Measurements from ENCODE around the gene GRB10. TPM values are rescaled to one million over a fixed set of nuclear protein-coding genes. Genes with fewer than 3 reads are reported as not detected.

GRB10 gene
- total and polyA plus RNA-seq, 4 donors: 10.7 to 53.1 (median 17.5) TPM

DNA sequence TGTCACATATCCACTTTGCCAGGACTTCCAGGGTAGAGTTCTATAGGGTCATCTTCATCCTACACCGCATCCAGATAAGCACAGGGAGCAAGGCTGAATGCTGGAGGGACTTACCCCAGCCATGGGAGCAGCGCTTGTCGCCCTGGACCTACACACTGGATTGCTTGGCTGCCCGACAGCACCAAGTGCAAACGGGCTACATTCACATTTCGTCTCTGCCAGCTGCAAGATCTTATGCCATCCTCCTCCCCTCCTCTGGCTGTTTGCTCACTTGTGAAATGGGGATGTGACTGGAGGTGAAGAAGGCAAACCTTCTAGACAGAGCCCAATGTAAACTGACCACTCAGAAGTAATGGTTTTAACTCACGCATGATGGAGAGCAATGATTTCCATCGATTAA lies 218.5 kb downstream of the GRB10 start:
- Histone ChIP-seq H3K9me3 (ENCODE audit: control insufficient read depth in 4 of 4, low read length in 3 of 4) (no peaks in the 10 kb centered on the region), H3K9ac (ENCODE audit: low read depth in 1 of 2, low read length in 2 of 2) (peak overlapping the region in 1 of 2 donors; percentile 1), H3K4me1 (ENCODE audit: control insufficient read depth in 4 of 4, insufficient read depth in 4 of 4, low read length in 3 of 4) (peaks cover 15 to 58% (median 45%) of the 10 kb centered on the region in 4 donors), H3K36me3 (ENCODE audit: control insufficient read depth in 4 of 4, insufficient read depth in 3 of 4, low read depth in 1 of 4, low read length in 3 of 4) (no peaks in the 10 kb centered on the region), H3K27me3 (ENCODE audit: control insufficient read depth in 4 of 4, insufficient read depth in 4 of 4, low read length in 3 of 4) (no peaks in the 10 kb centered on the region), H3K27ac (ENCODE audit: low read depth in 1 of 2, low read length in 2 of 2) (peak overlapping the region; percentile 72 to 83), H3K4me3 (ENCODE audit: low read depth in 1 of 3, low read length in 3 of 3) (peak overlapping the region; percentile 21 to 62 (median 31))
- TF ChIP-seq GABPA (IDR thresholded peaks at IDR 0.05 in 1 of 2, conservative IDR thresholded peaks at IDR 0.05 in 1 of 2) (no peak), RXRA (IDR thresholded peaks at IDR 0.05) (peak; percentile 17 to 61), JUND (IDR thresholded peaks at IDR 0.05) (peak in 1 of 2 donors; percentile 8), FOXA1 (IDR thresholded peaks at IDR 0.05) (no peak), HNF4A (conservative IDR thresholded peaks at IDR 0.05) (peak; percentile 50 to 71)
- DNase-seq (ENCODE audit: low spot score): no peak
- WGBS: 37% methylated on average over 8 of the region's 8 CpGs

GRCh38 chr7:50562136-50562535 lies 220.6 kb downstream of the GRB10 start:
- Histone ChIP-seq H3K9me3 (ENCODE audit: control insufficient read depth in 4 of 4, low read length in 3 of 4) (no peaks in the 10 kb centered on the region), H3K27me3 (ENCODE audit: control insufficient read depth in 4 of 4, insufficient read depth in 4 of 4, low read length in 3 of 4) (no peaks in the 10 kb centered on the region), H3K36me3 (ENCODE audit: control insufficient read depth in 4 of 4, insufficient read depth in 3 of 4, low read depth in 1 of 4, low read length in 3 of 4) (no peaks in the 10 kb centered on the region), H3K4me1 (ENCODE audit: control insufficient read depth in 4 of 4, insufficient read depth in 4 of 4, low read length in 3 of 4) (peaks cover 14 to 58% (median 45%) of the 10 kb centered on the region in 4 donors), H3K9ac (ENCODE audit: low read depth in 1 of 2, low read length in 2 of 2) (no peak overlapping the region), H3K27ac (ENCODE audit: low read depth in 1 of 2, low read length in 2 of 2) (no peak overlapping the region), H3K4me3 (ENCODE audit: low read depth in 1 of 3, low read length in 3 of 3) (no peak overlapping the region)
- 87% methylated on average over 5 of the region's 5 CpGs for WGBS
- TF ChIP-seq, protein P1, sequence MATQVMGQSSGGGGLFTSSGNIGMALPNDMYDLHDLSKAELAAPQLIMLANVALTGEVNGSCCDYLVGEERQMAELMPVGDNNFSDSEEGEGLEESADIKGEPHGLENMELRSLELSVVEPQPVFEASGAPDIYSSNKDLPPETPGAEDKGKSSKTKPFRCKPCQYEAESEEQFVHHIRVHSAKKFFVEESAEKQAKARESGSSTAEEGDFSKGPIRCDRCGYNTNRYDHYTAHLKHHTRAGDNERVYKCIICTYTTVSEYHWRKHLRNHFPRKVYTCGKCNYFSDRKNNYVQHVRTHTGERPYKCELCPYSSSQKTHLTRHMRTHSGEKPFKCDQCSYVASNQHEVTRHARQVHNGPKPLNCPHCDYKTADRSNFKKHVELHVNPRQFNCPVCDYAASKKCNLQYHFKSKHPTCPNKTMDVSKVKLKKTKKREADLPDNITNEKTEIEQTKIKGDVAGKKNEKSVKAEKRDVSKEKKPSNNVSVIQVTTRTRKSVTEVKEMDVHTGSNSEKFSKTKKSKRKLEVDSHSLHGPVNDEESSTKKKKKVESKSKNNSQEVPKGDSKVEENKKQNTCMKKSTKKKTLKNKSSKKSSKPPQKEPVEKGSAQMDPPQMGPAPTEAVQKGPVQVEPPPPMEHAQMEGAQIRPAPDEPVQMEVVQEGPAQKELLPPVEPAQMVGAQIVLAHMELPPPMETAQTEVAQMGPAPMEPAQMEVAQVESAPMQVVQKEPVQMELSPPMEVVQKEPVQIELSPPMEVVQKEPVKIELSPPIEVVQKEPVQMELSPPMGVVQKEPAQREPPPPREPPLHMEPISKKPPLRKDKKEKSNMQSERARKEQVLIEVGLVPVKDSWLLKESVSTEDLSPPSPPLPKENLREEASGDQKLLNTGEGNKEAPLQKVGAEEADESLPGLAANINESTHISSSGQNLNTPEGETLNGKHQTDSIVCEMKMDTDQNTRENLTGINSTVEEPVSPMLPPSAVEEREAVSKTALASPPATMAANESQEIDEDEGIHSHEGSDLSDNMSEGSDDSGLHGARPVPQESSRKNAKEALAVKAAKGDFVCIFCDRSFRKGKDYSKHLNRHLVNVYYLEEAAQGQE (IDR thresholded peaks at IDR 0.05): no peak
- TF ChIP-seq CTCF (IDR thresholded peaks at IDR 0.05; ENCODE audit: low read depth, low read length, missing input control) (no peak), NR2F2 (IDR thresholded peaks at IDR 0.05) (no peak), GABPA (IDR thresholded peaks at IDR 0.05 in 1 of 2, conservative IDR thresholded peaks at IDR 0.05 in 1 of 2) (no peak), ATF3 (IDR thresholded peaks at IDR 0.05) (no peak), RXRA (IDR thresholded peaks at IDR 0.05) (no peak)
- DNase-seq (ENCODE audit: low spot score): no peak

- Histone ChIP-seq H3K4me3 (ENCODE audit: low read depth in 1 of 3, low read length in 3 of 3) (no peak overlapping the region), H3K9me3 (ENCODE audit: control insufficient read depth in 4 of 4, low read length in 3 of 4) (no peaks in the 10 kb centered on the region), H3K36me3 (ENCODE audit: control insufficient read depth in 4 of 4, insufficient read depth in 3 of 4, low read depth in 1 of 4, low read length in 3 of 4) (no peaks in the 10 kb centered on the region), H3K9ac (ENCODE audit: low read depth in 1 of 2, low read length in 2 of 2) (no peak overlapping the region), H3K27ac (ENCODE audit: low read depth in 1 of 2, low read length in 2 of 2) (peak overlapping the region; percentile 15 to 44), H3K4me1 (ENCODE audit: control insufficient read depth in 4 of 4, insufficient read depth in 4 of 4, low read length in 3 of 4) (peaks cover 13 to 63% (median 50%) of the 10 kb centered on the region in 4 donors), H3K27me3 (ENCODE audit: control insufficient read depth in 4 of 4, insufficient read depth in 4 of 4, low read length in 3 of 4) (no peaks in the 10 kb centered on the region)
- peak; percentile 59 for DNase-seq (ENCODE audit: low spot score)
- WGBS: 18% methylated on average over 9 of the region's 9 CpGs
- no peak for TF ChIP-seq ATF3 (IDR thresholded peaks at IDR 0.05)
- peak; percentile 96 for TF ChIP-seq HNF4A (conservative IDR thresholded peaks at IDR 0.05)
- TF ChIP-seq SP1 (IDR thresholded peaks at IDR 0.05): peak; percentile 78
- no peak for TF ChIP-seq FOXA1 (IDR thresholded peaks at IDR 0.05)
- TF ChIP-seq MAX (IDR thresholded peaks at IDR 0.05): peak; percentile 60
- peak; percentile 49 to 65 for TF ChIP-seq RAD21 (IDR thresholded peaks at IDR 0.05)
- TF ChIP-seq, protein P1 (IDR thresholded peaks at IDR 0.05): peak; percentile 61
- TF ChIP-seq CTCF (IDR thresholded peaks at IDR 0.05; ENCODE audit: low read depth, low read length, missing input control): no peak
- no peak for TF ChIP-seq TAF1 (conservative IDR thresholded peaks at IDR 0.05)
- peak; percentile 90 to 92 for TF ChIP-seq RXRA (IDR thresholded peaks at IDR 0.05)
Measured at GRCh38 chr7:50560865-50561351, 221.8 kb downstream of the GRB10 start.
